A172 (cell line): Measurements from ENCODE around the gene HSF2BP. TPM values are rescaled to one million over a fixed set of nuclear protein-coding genes. Genes with fewer than 3 reads are reported as not detected.
"Not testable (repeated sequence)": the region's sequence is repeated elsewhere in the genome, so short reads cannot be mapped to it uniquely, and the experiment has no call there.

ENCODE experiments used
- DNase-seq: peaks from one replicate; pipeline ENCODE4 v3.0.0-alpha.2; 2015; ENCODE audit warnings: low spot score
- total RNA-seq: library from RNA; depleted of rRNA; stranded (reverse); fragments of >200 nt; shearing (Covaris generic); gene quantifications from 2 replicates; pipeline ENCODE4 v1.2.3, GENCODE V29; 2014

HSF2BP gene
- total RNA-seq, 1 experiment from 2014 or later, result 8.8 TPM

- no peak for DNase-seq
These were observed 28.5 kb upstream of the HSF2BP start for GRCh38 chr21:43687566-43688399.

- DNase-seq, result no peak
These were observed 27.7 kb upstream of the HSF2BP start for GRCh38 chr21:43686811-43687565.

GRCh38 chr21:43684424-43684823 lies 25.1 kb upstream of the HSF2BP start:
- peak; percentile 35 for DNase-seq

GRCh38 chr21:43681650-43682049 lies 22.4 kb upstream of the HSF2BP start:
- peak; percentile 44 for DNase-seq

GRCh38 chr21:43680421-43680820 lies 21.1 kb upstream of the HSF2BP start:
- not testable (repeated sequence) for DNase-seq

GRCh38 chr21:43679951-43680350 lies 20.7 kb upstream of the HSF2BP start:
- DNase-seq, result no peak

- no peak for DNase-seq
These were observed 17.1 kb upstream of the HSF2BP start for GRCh38 chr21:43676391-43676790.

- no peak for DNase-seq
These were observed 16.6 kb upstream of the HSF2BP start for GRCh38 chr21:43675871-43676270.

GRCh38 chr21:43669828-43670605 lies 10.7 kb upstream of the HSF2BP start:
- no peak for DNase-seq

GRCh38 chr21:43667191-43667904 lies 8.1 kb upstream of the HSF2BP start:
- DNase-seq, result peak; percentile 74

- DNase-seq, result no peak
These were observed 6.6 kb upstream of the HSF2BP start for GRCh38 chr21:43665879-43666278.

GRCh38 chr21:43664358-43664757 lies 5.1 kb upstream of the HSF2BP start:
- DNase-seq, result no peak

- no peak for DNase-seq
These were observed 3.7 kb upstream of the HSF2BP start for GRCh38 chr21:43663033-43663432.

GRCh38 chr21:43662286-43662685 lies 3.0 kb upstream of the HSF2BP start:
- DNase-seq, result no peak

- DNase-seq, result no peak
These were observed 536 bp downstream of the HSF2BP start for GRCh38 chr21:43658769-43659135.

- no peak for DNase-seq
These were observed 1.1 kb downstream of the HSF2BP start for GRCh38 chr21:43658088-43658741.

- DNase-seq, result no peak
These were observed 1.8 kb downstream of the HSF2BP start for GRCh38 chr21:43657355-43658087.

- DNase-seq, result peak; percentile 60
These were observed 4.3 kb downstream of the HSF2BP start for GRCh38 chr21:43654806-43655489.

- no peak for DNase-seq
These were observed 5.7 kb downstream of the HSF2BP start for GRCh38 chr21:43653626-43654025.

- no peak for DNase-seq
These were observed 6.7 kb downstream of the HSF2BP start for GRCh38 chr21:43652616-43653015.
